ENCODE results near the gene S1PR5. TPM values are rescaled to one million over a fixed set of nuclear protein-coding genes. Genes with fewer than 3 reads are reported as not detected.

S1PR5 gene
- total RNA-seq, 1 experiment from 2014 or later = 0.41 TPM

DNA sequence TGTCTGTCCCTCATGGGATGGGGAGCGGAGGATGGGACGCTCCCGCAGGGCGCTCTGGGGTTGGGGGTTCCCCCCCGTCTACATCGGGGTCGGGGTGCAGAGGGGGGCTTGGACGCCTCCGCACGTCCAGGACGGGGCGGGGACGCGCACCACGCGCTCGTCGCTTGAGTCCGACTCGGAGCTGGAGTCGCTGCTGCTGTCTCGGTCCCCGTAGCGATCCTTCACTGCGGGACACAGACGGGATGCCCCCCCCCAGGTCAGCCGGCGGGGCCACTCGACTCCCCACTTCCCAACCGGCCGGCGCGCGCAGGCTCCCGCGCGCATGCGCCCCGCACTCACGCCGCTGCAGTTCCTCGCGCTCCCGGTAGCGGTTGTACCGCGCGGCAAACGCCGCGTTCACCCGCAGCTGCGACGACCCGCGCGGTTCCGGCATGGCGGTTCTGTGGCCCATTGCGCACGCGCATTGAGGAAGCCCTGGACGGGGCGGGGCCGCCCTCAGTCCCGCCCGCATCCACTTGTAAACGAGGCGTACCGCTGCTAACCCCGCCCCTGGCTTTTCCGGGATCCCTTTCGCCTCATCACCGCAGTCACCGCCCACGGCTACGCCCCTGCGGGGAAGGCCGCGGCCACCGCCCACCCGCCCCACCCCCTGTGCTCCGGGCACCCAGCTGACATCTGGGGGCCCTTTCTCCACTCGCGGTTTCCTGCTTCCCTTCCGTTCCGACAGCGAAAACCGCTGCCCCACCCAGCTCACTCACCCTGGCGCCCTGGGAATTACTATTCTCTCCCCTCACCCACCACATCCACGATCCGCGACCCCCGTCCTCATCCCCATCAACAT is 48.5 kb upstream of the S1PR5 start, which contains the start of gene KRI1:
Gene KRI1, minus strand, starts transcription at position 444 of the 841 bp plus-strand sequence. Its CDS starts 11 bp downstream, at position 433.
- BruUV-seq (replicated peaks) = no TSS peak
- Histone ChIP-seq H3K4me1 (ENCODE audit: insufficient read depth, low read length, poor library complexity, severe bottlenecking) (peaks cover 32% of the 10 kb centered on the region), H3K9me3 (ENCODE audit: low read depth, low read length, poor library complexity, severe bottlenecking) (no peaks in the 10 kb centered on the region), H3K27me3 (replicated peaks; ENCODE audit: insufficient read depth, low read depth, low read length, poor library complexity) (no peaks in the 10 kb centered on the region), H3K4me3 (ENCODE audit: low read depth, low read length, poor library complexity, severe bottlenecking) (peak within 1 kb of the TSS; percentile 90), H3K27ac (ENCODE audit: low read depth, low read length, poor library complexity, severe bottlenecking) (peak within 1 kb of the TSS; percentile 93), H3K36me3 (ENCODE audit: insufficient read depth, low read length, poor library complexity, severe bottlenecking) (peaks cover 22% of the 10 kb centered on the region)
- TF ChIP-seq, protein P1, sequence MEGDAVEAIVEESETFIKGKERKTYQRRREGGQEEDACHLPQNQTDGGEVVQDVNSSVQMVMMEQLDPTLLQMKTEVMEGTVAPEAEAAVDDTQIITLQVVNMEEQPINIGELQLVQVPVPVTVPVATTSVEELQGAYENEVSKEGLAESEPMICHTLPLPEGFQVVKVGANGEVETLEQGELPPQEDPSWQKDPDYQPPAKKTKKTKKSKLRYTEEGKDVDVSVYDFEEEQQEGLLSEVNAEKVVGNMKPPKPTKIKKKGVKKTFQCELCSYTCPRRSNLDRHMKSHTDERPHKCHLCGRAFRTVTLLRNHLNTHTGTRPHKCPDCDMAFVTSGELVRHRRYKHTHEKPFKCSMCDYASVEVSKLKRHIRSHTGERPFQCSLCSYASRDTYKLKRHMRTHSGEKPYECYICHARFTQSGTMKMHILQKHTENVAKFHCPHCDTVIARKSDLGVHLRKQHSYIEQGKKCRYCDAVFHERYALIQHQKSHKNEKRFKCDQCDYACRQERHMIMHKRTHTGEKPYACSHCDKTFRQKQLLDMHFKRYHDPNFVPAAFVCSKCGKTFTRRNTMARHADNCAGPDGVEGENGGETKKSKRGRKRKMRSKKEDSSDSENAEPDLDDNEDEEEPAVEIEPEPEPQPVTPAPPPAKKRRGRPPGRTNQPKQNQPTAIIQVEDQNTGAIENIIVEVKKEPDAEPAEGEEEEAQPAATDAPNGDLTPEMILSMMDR (conservative IDR thresholded peaks at IDR 0.05; ENCODE audit: low read depth, low read length) = no peak
- TF ChIP-seq EZH2 (IDR thresholded peaks at IDR 0.05; ENCODE audit: borderline replicate concordance, low read depth, low read length, poor library complexity, severe bottlenecking) = no peak
- ChIA-PET CTCF (interaction anchor here (0.6 to 0.7 kb wide), 2 partner anchors 42 to 150 kb away, joined by 4 read pairs; no protein-coding TSS in a partner anchor), POLR2A (ENCODE audit: low non-redundant PET) (no interaction called here)
- peak; percentile 99 for DNase-seq (ENCODE audit: low spot score)
- intact Hi-C loops (cut with micrococcal nuclease; ENCODE audit: unreplicated experiment) = loop anchor here (5.0 kb wide), 5 partner anchors 63 to 148 kb away; partner anchors contain the start of genes ILF3 and KEAP1

DNA sequence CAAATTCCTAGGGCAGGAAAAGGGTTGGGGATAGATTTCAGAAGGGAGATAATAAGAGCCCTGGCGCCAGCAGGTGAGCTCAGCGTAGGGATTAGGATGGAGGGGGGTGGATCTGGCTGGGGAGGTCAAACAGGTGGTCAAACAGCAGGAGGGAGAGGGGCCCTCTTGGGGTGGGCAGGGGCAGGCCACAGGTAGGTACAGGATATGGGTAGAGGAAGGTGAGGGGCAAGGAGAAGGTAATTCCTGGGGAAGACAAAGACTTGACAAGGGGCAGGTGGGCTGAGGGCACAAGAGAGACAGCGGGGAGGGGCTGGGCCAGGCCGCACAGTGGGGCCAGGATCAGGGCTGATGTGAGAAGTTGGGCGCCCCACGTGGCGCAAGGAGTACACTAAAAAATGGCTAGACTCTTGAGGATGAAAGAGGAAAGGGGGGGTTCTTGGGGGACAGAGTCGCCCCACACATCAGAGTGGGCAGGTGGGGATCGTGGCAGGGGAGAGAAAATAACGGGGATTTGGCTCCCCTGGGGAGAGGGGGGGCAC is 47.9 kb upstream of the S1PR5 start:
- Histone ChIP-seq H3K9me3 (ENCODE audit: low read depth, low read length, poor library complexity, severe bottlenecking) (no peaks in the 10 kb centered on the region), H3K36me3 (ENCODE audit: insufficient read depth, low read length, poor library complexity, severe bottlenecking) (peaks cover 29% of the 10 kb centered on the region), H3K27ac (ENCODE audit: low read depth, low read length, poor library complexity, severe bottlenecking) (peak overlapping the region; percentile 93), H3K4me3 (ENCODE audit: low read depth, low read length, poor library complexity, severe bottlenecking) (peak overlapping the region; percentile 90), H3K4me1 (ENCODE audit: insufficient read depth, low read length, poor library complexity, severe bottlenecking) (peaks cover 32% of the 10 kb centered on the region), H3K27me3 (replicated peaks; ENCODE audit: insufficient read depth, low read depth, low read length, poor library complexity) (no peaks in the 10 kb centered on the region)
- ChIA-PET POLR2A (ENCODE audit: low non-redundant PET) (no interaction called here), CTCF (no interaction called here)
- peak; percentile 75 for DNase-seq (ENCODE audit: low spot score)
- intact Hi-C loops (cut with micrococcal nuclease; ENCODE audit: unreplicated experiment) = loop anchor here (5.0 kb wide), 5 partner anchors 63 to 148 kb away; partner anchors contain the start of genes ILF3 and KEAP1
- BruUV-seq (replicated peaks) = no TSS peak
- TF ChIP-seq, protein P1 (conservative IDR thresholded peaks at IDR 0.05; ENCODE audit: low read depth, low read length) = peak; percentile 52
- TF ChIP-seq EZH2 (IDR thresholded peaks at IDR 0.05; ENCODE audit: borderline replicate concordance, low read depth, low read length, poor library complexity, severe bottlenecking) = no peak

DNA sequence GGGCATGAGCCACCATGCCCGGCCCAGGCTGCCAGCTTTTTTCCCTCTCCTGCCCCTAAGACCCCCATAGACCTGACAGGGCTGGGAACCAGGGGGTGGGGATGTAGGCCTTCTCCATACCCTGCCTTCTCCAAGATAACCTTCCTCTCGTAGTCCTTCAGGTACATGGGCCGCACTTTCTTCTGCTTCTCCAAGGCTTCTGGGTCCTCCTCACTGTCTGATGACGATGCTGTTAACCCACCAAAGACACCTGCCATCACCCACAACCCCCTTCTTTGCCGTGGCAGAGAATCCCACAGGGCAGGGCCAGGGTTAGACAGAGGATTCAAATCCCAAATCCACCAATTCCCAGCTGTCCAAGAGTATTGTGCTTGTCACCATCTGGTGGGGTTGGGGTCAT is 45.4 kb upstream of the S1PR5 start:
- POLR2A ChIA-PET (ENCODE audit: low non-redundant PET) = no interaction called here

More for the DNA sequence above, 45.4 kb upstream of the S1PR5 start:
- intact Hi-C loops (cut with micrococcal nuclease; ENCODE audit: unreplicated experiment) = no loop called here
- TF ChIP-seq, protein P1 (conservative IDR thresholded peaks at IDR 0.05; ENCODE audit: low read depth, low read length) = no peak
- no peak for TF ChIP-seq EZH2 (IDR thresholded peaks at IDR 0.05; ENCODE audit: borderline replicate concordance, low read depth, low read length, poor library complexity, severe bottlenecking)
- H3K4me3 ChIP-seq (ENCODE audit: low read depth, low read length, poor library complexity, severe bottlenecking) = no peak overlapping the region
- no peak for DNase-seq (ENCODE audit: low spot score)
- H3K4me1 ChIP-seq (ENCODE audit: insufficient read depth, low read length, poor library complexity, severe bottlenecking) = peaks cover 23% of the 10 kb centered on the region
- H3K27ac ChIP-seq (ENCODE audit: low read depth, low read length, poor library complexity, severe bottlenecking) = no peak overlapping the region
- no peaks in the 10 kb centered on the region for H3K9me3 ChIP-seq (ENCODE audit: low read depth, low read length, poor library complexity, severe bottlenecking)
- peaks cover 53% of the 10 kb centered on the region for H3K36me3 ChIP-seq (ENCODE audit: insufficient read depth, low read length, poor library complexity, severe bottlenecking)
- CTCF ChIA-PET = no interaction called here
- H3K27me3 ChIP-seq (replicated peaks; ENCODE audit: insufficient read depth, low read depth, low read length, poor library complexity) = no peaks in the 10 kb centered on the region
- no TSS peak for BruUV-seq (replicated peaks)

Data from A673 (cell line).